ENCODE measurements around the gene TMEM97.

TMEM97 gene

DNA sequence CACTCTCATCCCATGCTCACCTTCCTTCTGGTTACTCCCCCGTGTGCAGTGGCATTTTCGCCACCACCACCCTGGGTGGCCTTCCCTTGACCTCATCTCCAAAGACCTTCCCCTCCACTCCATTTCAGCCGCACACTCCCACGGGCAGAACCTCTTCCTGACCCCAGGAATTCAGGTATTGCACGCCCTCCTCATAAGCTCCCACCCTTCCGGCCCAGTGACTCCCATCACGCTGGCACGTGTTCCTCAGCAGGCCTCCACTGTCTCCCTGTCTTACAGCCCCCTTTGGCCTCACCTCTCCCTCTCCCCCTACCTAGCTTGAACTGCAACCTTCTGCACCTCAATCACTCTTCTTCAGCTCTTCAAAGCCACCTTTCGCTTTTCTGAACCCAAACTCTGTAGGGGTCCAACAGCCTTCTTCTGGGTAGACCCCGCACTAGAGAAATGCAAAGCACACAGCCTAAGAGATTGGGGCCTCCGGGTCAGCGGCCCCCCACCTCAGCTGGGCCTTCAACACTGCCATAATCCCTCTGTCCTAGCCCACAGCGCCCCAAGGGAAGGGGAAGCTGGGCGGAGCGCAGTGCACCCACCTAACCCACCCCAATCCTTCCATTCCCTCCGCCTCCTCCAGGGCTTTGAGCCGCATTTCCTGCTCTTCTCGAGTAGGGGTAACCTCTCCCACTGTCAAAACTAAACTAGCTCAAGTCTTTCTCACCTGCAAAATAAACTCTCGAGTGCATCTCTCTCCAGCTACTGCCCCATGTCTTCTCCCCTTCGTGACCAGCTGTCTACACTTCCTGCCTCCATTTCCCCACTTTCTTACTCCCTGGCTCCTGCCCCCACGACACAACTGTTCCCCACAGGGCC is 1.7 kb upstream of the TMEM97 start:
- no peak for DNase-seq

DNA sequence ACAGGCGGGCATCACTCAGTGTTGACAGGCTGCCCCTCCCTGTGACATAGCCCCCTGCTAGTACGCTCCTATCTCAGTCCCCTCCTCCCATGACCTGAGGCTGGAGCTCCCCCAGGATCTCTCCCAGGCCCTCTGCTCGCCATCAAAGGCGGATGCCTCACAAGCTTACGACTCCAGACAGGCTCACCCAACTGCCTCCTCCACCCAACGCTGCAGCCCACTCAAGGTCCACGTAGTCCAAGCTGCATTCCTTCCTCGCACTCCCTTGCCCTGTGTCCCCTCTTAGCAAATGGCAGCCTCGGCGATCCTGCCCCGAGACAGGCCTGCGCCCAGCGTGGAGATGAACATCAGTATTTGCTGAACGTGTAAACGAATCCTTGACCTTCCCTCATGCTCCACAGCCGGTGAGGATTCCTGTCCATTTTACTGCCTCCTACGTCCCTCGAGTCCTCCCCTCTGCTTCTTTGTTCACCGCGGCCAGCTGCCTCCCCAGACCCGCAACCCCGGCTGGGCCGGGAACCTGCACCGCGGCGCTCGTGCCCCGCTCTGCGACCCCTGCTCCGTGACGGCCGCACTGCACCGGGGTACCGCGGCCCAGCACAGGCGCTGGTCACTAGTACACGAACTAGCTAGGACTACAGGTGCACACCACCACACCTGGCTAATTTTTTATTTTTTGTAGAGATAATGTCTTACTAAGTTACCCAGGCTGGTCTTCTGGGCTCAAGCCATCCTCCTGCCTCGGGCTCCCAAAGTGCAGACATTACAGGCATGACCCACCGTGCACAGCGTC is 838 bp upstream of the TMEM97 start:
- no peak for DNase-seq

DNA sequence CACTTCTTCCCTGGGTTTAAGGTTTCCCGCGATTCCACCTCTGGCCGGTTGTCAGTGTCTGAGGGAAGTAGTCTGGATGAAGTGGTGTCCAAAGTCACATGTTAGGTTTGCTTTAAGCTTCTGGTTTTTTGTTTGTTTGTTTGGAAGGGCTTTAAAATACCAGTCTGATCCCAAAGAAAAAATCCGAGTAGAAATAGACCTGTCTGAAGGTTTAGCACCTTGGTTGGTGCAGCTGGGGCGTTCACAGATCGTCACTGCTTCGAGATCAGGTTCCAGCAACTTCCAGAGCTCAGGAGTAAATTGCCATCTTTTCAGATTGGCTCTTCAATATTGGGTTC is 567 bp downstream of the TMEM97 start:
- no peak for DNase-seq

DNA sequence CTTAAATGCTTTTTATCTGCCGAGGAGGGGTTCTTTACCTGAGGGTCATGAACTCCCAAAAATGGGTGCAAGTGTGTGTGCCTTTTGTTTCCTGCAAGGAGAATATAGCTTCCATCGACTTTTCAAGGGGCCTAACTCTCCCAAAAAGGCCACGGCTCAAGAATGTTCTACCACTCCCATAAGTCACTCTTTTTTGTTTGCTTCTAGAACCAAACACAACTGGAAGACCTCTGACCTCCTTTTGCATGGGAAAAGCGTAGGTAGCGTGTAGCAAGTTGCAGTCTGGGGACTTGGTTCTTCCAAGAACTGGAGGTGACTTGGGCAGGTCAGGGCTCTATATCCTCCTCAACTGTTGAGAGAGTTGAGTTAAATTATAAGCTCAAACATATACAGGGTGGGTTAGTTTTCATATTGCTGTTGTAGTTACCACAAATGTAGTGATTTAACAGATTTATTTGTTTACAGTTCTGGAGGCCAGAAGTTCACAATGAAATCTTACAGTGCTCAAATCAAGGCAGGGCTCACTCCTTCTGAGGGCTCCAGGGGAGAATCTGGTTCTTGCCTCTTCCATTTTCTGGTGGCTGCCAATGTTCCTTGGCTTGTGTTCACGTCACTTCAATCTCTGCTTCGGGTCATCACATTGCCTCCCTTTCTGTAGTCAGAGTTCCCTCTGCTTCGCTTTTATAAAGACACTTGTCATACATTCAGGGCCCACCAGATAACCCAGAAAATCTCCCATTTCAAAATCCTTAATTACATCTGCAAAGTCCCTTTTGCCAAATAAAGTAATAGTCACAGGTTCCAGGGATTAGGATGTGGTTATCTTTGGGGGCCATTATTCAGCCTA is 1.4 kb downstream of the TMEM97 start:
- no peak for DNase-seq

DNA sequence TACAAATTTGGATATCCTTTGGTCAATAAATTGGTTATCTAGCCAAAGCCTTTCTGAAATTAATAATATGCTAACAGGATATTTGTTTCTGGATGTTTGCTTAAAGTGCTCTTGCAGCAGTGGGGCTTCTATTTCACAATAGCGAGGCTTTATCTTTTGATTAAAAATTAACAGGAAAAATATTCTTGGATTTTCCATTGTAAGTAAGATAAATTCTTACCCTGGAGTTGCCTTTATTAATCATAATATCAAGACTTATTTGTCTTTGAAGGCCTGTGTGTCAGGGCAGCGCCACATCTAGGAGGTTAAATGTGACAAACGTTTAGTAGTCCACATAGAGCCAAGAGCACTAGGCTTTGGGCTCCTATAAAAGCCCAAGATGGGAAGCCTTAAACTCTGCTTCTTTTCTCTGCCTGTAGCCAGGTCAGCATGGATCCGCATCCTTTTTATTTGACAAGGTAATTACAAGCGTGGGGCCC is 5.3 kb downstream of the TMEM97 start:
- no peak for DNase-seq

DNA sequence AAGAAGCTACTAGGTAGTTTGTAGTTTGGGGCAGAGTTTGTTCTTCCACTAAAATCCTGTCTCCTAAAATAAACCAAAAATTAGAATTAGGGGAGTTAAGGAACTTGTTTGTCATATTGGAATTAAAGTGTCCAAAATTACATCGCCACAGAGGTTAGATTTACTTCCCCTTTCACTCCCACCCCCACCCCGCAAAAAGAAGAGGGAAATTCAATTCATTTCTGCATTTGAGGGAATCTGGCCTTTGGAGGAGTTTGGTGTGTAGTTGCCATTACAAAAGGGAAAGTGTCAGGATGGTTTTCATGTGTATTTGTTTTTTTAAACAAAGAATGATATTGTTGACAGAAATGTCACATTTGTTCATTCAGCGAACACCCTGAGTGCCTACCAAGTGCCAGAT is 5.8 kb downstream of the TMEM97 start:
- no peak for DNase-seq

DNA sequence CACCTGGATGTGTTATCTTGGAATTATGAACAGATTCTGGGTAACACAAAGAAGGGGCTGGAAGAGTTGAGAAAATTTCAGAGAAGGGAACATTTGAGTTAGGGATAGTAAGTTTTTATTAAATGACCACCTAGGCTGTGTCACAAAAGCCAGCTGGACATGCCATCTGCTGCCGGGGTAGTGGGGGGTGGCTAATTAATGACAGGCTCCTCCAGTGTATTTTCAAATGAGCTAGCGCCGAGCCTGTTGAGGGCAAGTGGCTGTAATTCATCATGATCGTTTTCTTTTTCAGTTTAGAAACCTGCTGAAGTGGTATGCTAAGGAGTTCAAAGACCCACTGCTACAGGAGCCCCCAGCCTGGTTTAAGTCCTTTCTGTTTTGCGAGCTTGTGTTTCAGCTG is 6.2 kb downstream of the TMEM97 start:
- DNase-seq = no peak

DNA sequence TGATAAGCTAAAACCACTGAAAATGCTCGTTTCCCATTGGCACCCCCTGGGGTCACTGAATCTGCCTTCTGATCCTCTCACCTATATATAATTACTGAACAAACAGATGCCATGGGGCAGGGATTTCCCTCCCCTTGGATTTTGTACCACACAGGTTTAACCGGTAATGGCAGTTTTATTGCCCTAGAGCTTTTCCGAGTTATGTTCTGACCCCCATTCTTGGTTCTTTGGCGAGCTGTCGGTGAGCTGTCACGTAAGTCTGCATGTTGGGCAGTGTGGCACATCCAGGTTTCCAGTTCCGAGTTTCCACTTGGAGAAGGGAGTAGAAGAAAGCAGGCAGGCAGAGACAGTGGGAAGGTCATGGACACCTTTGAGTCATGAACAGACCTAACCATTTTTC is 7.1 kb downstream of the TMEM97 start:
- no peak for DNase-seq

DNA sequence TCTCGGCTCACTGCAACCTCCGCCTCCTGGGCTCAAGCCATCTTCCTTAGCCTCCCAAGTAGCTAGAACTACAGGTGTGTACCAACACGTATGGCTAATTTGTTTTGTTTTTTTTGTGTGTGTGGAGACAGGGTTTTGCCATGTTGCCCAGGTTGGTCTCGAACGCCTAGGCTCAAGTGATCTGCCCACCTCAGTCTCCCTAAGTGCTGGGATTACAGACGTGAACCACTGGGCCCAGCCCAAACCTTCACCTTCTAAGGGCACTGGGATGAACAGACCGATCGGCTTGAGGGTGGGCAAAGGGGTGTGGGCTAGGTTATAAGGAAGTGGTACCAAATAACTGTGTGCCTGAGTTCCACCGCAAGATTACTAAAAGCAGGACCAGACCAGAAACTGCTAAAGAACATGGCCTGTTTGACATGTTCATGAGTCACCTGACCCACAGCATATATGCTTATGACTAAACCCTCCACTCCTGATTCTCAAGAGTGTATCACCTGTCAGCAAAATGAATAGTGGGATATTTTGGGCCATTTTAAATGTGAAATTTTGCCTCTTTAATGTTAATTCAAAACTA is 8.1 kb downstream of the TMEM97 start:
- no peak for DNase-seq

DNA sequence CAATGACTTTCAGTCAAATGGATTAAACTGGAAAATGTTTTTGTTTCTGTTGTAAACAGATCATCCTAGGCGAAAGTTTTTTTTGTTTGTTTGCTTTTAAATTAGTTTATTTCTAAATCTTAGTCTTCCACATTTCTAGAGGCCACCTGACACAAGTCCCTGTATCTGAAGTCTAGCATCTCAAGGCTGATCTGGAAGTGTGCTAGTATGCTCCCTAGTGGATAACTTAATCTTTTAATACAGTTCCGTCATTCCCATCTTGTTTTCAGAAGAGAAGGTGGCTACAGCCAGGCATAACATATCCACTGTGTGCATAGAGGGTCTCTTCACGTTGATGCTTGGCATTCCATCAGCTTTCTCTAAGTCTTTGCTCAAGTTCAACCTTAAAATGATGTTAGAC is 8.7 kb downstream of the TMEM97 start:
- DNase-seq = no peak

DNA sequence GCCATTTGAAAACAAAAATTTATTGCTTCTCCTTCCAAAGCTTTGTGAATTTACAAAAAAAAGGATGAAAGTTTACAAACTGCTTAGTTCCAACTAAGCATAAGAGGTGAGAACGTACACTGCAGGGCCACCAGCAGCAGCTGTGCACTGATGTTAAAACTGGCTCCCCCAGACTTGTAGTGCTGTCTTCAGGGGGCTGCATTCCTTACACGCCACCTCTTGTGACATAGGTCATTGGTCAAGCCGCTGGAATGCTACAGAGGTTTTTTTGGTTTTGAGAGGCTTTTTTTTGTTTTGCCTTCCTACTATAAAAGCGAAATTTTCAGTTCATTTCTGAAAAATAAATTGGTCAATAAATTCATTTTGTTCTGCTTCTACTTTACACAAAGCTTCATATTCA is 9.3 kb downstream of the TMEM97 start:
- DNase-seq = no peak

DNA sequence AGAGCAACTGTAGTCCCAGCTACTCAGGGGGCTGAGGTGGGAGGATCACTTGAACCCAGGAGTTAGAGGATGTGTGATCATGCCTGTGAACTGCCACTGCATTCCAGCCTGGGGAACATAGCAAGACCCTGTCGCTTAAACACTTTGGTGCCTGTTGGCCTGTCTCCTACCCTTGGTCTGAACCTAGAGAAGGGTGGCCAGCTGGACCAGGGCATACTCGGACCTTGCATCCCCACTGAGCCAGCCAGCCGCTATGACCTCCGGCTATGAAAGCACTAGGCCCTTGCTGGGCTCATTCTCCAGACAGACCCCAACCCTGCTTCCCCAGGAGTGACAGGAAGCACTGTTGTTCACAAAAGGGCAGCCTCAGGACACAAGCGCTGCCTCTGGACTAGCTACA is 11.7 kb downstream of the TMEM97 start:
- DNase-seq = no peak

DNA sequence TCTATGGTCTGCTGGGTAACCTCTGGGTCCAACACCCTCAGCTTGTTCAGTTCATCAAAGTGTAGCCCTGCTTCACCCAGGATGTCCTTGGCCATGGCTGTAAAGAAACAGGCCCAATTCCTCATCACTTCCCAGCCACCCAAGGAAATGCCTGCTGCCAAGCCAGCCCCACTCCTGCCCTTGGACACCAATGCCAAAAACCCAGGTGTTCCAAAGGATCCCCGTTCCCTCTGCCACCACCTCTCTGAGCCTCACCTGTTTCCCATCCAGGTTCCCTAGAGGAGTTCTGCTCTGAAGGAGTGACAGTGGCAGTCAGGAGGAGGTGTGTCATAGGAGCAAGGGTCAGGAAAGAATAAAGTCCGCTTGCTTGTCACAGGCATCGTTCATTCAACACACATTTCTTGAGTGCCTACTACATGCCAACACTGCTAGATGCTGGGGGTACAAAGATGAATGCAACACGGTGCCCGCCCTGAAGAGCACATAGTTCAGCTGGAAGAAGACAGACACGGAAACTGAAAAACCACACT is 13.0 kb downstream of the TMEM97 start:
- no peak for DNase-seq

DNA sequence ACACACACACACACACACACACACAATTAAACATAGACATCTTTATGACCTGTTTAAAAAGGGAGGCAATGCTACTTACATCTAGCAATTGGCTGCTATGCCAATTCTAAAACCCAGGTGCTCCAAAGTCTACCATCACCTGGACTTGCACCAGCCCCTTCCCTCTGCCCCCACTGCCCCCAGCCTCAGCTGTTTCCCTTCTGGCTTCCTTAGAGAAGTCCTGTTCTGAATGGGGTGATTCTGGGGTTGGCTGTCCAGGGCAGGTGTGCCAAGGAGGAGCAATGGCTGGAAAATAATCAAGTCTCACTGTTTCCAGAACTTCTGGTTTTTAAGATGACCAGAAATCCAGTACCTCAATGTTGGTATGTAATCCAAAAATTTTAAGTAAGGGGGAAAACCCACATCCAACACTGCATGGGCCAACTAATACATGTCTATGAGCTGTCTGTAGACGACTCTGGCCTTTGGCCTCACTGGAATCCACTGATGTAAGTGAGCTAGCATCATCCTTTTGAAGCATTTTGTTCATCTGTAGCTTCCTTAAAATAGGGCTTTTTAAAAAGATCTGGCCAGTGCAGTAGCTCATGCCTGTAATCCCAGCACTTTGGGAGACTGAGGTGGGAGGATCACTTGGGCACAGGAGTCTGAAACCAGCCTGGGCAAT is 14.2 kb downstream of the TMEM97 start:
- no peak for DNase-seq

DNA sequence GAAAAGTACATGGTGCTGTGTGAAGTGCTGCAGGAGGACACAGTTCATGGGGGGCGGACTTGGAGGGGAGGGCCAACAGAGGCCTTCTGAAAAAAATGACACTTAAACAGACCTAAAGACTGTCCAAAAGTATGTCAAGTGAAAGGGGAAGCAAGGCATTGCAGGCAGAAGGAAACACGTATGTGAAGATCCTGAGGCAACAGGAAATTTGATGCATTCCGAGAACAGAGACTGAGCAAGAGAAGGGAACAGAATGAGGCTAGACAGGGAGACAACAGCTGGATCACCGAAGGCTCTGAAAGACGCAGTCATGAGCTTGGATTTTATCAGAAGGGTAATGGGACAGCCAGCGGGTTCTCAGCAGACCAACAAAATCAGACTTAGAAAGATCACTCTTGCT is 15.2 kb downstream of the TMEM97 start:
- no peak for DNase-seq

DNA sequence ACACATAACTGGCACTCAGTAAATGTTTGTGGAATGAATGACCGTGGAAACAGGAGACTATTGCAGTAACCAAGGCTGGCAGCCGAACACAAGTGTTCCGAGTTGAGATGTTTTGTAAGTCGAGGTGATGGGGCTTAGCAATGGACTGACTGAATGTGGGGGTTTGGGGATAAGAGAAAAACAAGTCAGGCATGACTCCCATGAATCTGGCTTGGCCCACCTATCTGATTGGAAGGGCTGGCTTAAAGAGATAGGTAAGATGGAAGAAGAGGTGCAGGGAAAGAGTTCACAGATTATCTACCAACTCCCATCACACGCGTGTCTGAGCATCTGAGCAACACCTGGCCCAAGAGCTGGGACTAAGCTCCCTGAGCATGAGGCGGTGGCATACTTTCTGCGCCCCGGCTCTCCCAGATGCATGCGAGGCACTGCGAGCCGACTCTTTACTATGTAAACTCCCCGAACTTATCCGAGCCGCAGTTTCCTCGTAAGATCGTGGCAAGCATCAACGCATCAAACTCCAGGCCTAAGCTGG is 15.7 kb downstream of the TMEM97 start:
- no peak for DNase-seq

DNA sequence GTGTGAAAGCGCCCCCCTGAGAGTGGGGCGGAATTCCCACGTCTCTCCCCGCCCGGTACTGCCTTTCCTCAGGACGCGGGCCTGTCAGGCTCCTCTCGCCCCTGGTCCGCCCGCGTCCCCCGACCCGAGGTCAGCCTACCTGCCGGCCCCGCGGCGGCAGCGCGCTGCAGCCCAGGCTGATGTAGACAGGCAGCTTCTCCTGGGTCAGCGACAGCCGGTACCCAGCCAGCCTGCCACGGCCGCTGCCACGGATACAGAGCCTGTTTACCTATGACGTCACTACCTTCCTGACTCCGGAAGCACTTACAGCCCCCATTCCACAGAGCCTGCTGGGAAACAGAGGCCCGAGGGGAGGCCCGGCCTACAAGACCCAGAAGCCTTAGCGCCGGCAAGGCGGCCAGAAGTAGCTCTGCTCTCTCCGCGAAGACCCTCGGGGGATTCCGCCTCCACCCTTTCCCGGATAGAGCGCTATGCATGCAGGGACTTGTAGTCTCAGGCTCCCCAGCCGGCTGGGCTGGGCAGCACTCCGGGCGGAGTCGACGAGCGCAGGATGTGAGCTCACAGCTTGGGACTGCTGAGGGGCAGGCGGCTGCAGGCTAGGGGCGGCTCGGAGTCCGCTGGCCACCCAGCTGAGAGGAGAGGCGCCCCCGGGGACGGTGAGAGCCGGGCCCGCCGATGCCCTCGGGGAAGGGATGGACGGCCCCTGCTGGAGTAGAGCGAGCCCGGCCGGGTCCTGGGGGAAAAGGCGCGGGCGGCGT is 16.4 kb downstream of the TMEM97 start, which contains the start of the genes IFT20 and TNFAIP1:
TSS of gene IFT20 (minus strand) at position 272 of the 758 bp plus-strand sequence. CDS start 3,487 bp downstream, outside the sequence.
TSS of gene TNFAIP1 (plus strand) at position 561 of the 758 bp plus-strand sequence. CDS start 3,761 bp downstream, outside the sequence.
- DNase-seq = peak; percentile 99

DNA sequence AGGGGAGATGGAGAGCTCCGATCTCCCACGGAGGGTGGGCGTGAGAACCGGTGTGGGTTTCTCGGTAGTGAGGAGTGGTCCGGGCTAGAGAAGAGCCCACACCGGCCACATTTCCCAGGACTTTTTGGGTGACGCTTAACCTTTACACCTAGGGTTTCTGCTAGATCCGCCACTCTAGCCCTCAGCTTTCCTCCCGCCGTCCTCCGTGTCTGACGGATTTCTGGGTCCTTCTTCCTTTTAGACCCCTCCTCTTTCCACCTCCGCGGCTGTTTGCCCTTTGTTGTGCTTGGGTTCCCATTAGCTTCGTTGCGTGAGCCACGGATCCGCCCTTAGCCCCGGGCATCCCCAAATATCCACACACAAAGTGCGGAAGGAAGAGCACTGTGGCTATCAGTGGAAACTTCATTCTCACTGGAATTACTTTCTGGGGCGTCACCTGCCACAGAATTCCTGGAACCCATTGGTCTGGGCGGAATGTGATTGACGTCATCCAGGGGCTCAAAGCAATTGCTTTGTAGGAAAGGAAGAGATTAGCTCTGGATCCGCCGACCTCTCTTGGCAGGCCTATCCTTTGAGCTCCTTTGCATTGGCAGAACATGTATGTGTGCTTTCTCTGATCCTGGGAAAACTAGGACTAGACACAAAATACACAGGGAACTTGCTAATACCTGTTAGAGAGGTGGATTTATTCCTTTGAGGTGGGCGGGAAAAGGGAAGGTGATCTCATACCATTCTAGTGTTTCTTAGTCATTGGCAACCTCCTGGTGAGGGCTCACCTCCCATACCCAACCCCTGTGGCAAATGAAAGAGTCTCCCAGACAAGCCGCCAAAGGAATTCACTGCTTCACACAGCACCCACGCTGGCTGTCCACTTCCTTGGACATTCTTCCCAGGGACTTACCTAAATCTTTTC is 17.2 kb downstream of the TMEM97 start:
- DNase-seq = no peak

DNA sequence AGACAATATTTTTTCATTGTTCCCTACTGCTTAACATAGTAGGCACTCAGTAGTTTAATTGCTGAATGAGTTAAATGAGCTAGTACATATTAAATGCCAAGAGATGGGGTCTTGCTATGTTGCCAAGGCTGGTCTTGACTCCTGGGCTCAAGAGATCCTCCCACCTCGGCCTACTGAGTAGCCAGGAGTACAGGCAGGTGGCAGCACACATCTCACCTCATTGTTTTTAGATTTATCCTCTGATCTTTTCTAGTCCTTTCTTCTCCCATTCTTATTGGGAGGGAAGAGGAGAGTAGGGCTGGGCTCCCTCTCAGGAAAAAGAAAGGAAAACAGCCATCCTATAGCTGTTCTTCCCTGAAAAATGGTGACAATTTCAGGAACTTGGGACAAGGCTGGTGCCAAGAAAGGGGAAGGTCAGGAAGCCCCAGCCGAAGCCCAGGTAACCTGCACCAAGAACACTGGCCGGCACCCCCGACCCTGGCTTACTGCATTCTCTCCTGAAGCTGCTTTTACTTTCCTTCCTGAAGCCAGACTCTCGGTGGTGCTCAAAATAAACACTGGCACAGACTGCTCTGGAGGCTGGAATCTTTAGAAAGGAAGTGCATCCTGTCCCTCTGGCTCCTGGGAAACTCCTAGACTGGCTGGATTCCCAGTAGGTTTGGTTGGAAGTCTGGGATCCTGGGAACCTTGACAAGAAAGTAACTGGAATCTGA is 19.2 kb downstream of the TMEM97 start:
- no peak for DNase-seq

Data from CD4-positive, alpha-beta T cell treated with Interleukin-4 for 4 hours (primary cell).